Body of pancreas (tissue), 4 donors: Measurements from ENCODE around the gene GALNTL6.

ENCODE experiments used
- POLR2A ChIP-seq, 3 donors: fragments of 450-650 bp; IDR thresholded peaks; one replicate each; pipeline ENCODE4 v1.6.1; 2016; ENCODE audit warnings: antibody characterized with exemption in 3 of 3, mild to moderate bottlenecking in 2 of 3
- TF ChIP-seq, protein P1 (sequence below), 7 experiments: fragments of 450-650 bp in 4 of 7; fragments of 200-600 bp in 3 of 7; sonication (generic) in 3 of 7; IDR thresholded peaks; one replicate each; pipeline ENCODE4 v1.5.1; 2016 to 2019; ENCODE audit warnings: antibody characterized with exemption in 7 of 7

DNA sequence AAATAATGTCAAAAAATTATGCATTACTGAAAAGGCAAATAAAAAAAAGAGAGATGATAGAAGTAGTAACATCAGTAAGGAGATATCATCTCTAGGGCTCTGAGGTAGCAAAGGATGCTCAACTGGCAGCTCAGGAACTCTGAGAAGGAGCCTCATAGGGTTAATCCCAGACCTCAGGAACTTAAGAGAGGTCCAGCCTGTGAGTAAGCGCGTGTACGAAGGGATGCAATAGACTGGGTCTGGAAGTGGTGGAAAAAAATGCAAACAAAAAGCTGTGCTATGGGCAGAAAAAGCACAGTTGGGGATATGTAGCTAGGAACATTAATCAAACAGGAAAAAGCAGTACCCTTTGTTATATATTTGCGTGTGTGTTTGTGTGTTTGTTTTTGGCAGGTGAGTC lies 282.0 kb downstream of the GALNTL6 start:
- no peak for TF ChIP-seq POLR2A (IDR thresholded peaks at IDR 0.05)
- TF ChIP-seq, protein P1, sequence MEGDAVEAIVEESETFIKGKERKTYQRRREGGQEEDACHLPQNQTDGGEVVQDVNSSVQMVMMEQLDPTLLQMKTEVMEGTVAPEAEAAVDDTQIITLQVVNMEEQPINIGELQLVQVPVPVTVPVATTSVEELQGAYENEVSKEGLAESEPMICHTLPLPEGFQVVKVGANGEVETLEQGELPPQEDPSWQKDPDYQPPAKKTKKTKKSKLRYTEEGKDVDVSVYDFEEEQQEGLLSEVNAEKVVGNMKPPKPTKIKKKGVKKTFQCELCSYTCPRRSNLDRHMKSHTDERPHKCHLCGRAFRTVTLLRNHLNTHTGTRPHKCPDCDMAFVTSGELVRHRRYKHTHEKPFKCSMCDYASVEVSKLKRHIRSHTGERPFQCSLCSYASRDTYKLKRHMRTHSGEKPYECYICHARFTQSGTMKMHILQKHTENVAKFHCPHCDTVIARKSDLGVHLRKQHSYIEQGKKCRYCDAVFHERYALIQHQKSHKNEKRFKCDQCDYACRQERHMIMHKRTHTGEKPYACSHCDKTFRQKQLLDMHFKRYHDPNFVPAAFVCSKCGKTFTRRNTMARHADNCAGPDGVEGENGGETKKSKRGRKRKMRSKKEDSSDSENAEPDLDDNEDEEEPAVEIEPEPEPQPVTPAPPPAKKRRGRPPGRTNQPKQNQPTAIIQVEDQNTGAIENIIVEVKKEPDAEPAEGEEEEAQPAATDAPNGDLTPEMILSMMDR (IDR thresholded peaks at IDR 0.05), result no peak
